Nephron (organoid): ENCODE measurements around the gene DLGAP5.

ENCODE experiments used
- H3K27ac Mint-ChIP-seq, 3 experiments: 2 replicates each; pipeline ENCODE4 v1.8.0; 2020; ENCODE audit warnings: mixed read lengths in 3 of 3, mild to moderate bottlenecking in 2 of 3, moderate library complexity in 1 of 3
- H3K27me3 Mint-ChIP-seq: 2 replicates; pipeline ENCODE4 v1.8.0; 2021; ENCODE audit warnings: low read depth, mild to moderate bottlenecking, moderate library complexity, mixed read lengths
- H3K36me3 Mint-ChIP-seq: 2 replicates; pipeline ENCODE4 v1.8.0; 2020; ENCODE audit warnings: low read depth, mixed read lengths
- H3K4me1 Mint-ChIP-seq: 2 replicates; pipeline ENCODE4 v1.8.0; 2020; ENCODE audit warnings: mixed read lengths
- H3K4me3 Mint-ChIP-seq, 3 experiments: 2 replicates each; pipeline ENCODE4 v1.8.0; 2020; ENCODE audit warnings: mild to moderate bottlenecking in 3 of 3, mixed read lengths in 3 of 3, moderate library complexity in 2 of 3
- H3K9me3 Mint-ChIP-seq: 2 replicates; pipeline ENCODE4 v1.8.0; 2020; ENCODE audit warnings: mixed read lengths
- CTCF ChIP-seq, 3 experiments: fragments of 200-600 bp; sonication (generic); IDR thresholded peaks; one replicate each; pipeline ENCODE4 v1.5.0; 2021; ENCODE audit warnings: antibody characterized with exemption in 3 of 3; ENCODE audit not compliant: unreplicated experiment in 3 of 3

DLGAP5 gene

DNA sequence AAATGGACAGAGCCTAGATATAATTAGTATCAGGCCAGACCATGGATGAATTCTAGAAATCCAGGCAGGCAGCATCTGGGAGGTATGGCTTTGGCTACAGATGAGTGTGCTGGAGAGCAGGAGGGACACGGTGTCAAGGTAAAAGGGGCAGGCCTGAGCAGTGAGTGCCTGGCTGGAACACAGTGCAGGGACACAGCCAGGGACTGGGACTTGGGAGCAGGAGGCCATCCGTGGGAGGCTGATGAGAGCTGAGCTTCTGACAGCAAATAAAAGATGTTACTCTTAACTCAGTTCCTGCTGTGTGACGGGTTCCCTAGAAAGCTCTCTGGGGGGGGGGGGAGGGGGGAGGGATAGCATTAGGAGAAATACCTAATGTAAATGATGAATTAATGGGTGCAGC, 75.9 kb downstream of the DLGAP5 start:
- Mint-ChIP-seq H3K36me3 (no peaks in the 10 kb centered on the region), H3K27ac (no peak overlapping the region), H3K4me3 (no peak overlapping the region), H3K4me1 (peaks cover 4% of the 10 kb centered on the region), H3K27me3 (peaks cover 11% of the 10 kb centered on the region), H3K9me3 (no peaks in the 10 kb centered on the region)
- TF ChIP-seq CTCF (IDR thresholded peaks at IDR 0.05; ENCODE audit: unreplicated experiment in 3 of 3): no peak

- H3K4me1 Mint-ChIP-seq: peaks cover 4% of the 10 kb centered on the region
- H3K27ac Mint-ChIP-seq: no peak overlapping the region
- peaks cover 5% of the 10 kb centered on the region for H3K27me3 Mint-ChIP-seq
Measured at GRCh38 chr14:55114720-55115119, 76.7 kb downstream of the DLGAP5 start.

GRCh38 chr14:55111122-55111708, 80.2 kb downstream of the DLGAP5 start:
- H3K36me3 Mint-ChIP-seq: no peaks in the 10 kb centered on the region
- H3K4me1 Mint-ChIP-seq: peaks cover 14% of the 10 kb centered on the region

More at GRCh38 chr14:55114720-55115119, 76.7 kb downstream of the DLGAP5 start:
- no peak for TF ChIP-seq CTCF (IDR thresholded peaks at IDR 0.05; ENCODE audit: unreplicated experiment in 3 of 3)
- Mint-ChIP-seq H3K9me3 (no peaks in the 10 kb centered on the region), H3K4me3 (no peak overlapping the region), H3K36me3 (no peaks in the 10 kb centered on the region)

DNA sequence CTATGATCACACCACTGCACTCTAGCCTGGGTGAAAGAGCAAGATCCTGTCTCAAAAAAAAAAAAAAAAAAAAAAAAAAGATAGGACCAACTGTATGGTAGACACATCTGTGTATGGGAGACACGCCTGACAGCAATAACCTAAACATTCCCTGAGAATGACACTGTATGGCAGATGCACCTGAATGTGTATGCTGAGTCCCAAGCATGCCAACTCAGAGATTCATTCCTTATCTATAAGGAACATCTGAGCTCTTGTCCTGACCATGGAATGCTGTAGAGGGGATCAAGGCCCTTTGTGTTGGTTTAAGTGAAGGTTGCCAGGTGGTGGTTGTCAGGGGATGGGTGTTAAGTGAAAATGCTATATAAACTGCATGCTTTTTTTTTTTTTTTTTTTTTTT, 81.5 kb downstream of the DLGAP5 start:
- H3K9me3 Mint-ChIP-seq: peaks cover 5% of the 10 kb centered on the region
- TF ChIP-seq CTCF (IDR thresholded peaks at IDR 0.05; ENCODE audit: unreplicated experiment in 3 of 3): no peak
- H3K4me3 Mint-ChIP-seq: no peak overlapping the region
- no peak overlapping the region for H3K27ac Mint-ChIP-seq
- peaks cover 3% of the 10 kb centered on the region for H3K36me3 Mint-ChIP-seq
- peaks cover 4% of the 10 kb centered on the region for H3K27me3 Mint-ChIP-seq
- peaks cover 15% of the 10 kb centered on the region for H3K4me1 Mint-ChIP-seq

More at GRCh38 chr14:55111122-55111708, 80.2 kb downstream of the DLGAP5 start:
- H3K27ac Mint-ChIP-seq: no peak overlapping the region
- no peak overlapping the region for H3K4me3 Mint-ChIP-seq
- peaks cover 4% of the 10 kb centered on the region for H3K27me3 Mint-ChIP-seq
- peaks cover 3% of the 10 kb centered on the region for H3K9me3 Mint-ChIP-seq
- no peak for TF ChIP-seq CTCF (IDR thresholded peaks at IDR 0.05; ENCODE audit: unreplicated experiment in 3 of 3)

GRCh38 chr14:55107766-55108554, 83.4 kb downstream of the DLGAP5 start:
- H3K9me3 Mint-ChIP-seq: peaks cover 11% of the 10 kb centered on the region
- H3K27me3 Mint-ChIP-seq: no peaks in the 10 kb centered on the region
- no peak for TF ChIP-seq CTCF (IDR thresholded peaks at IDR 0.05; ENCODE audit: unreplicated experiment in 3 of 3)
- peaks cover 29% of the 10 kb centered on the region for H3K4me1 Mint-ChIP-seq
- no peak overlapping the region for H3K4me3 Mint-ChIP-seq
- H3K36me3 Mint-ChIP-seq: peaks cover 3% of the 10 kb centered on the region
- peak overlapping the region; percentile 46 to 84 (median 70) for H3K27ac Mint-ChIP-seq
